ENCODE results near the gene ARMS2.

GRCh38 chr10:122504610-122504950 lies 50.1 kb downstream of the ARMS2 start:
- TF ChIP-seq CTCF (IDR thresholded peaks at IDR 0.05) (no peak), ZNF263 (CRISPR knock-in tag; IDR thresholded peaks at IDR 0.05; ENCODE audit: low read depth) (no peak), ZBTB43 (CRISPR knock-in tag; IDR thresholded peaks at IDR 0.05) (no peak), JUN (CRISPR knock-in tag; IDR thresholded peaks at IDR 0.05) (no peak), NFE2L1 (CRISPR knock-in tag; IDR thresholded peaks at IDR 0.05) (no peak), IRF2 (CRISPR knock-in tag; IDR thresholded peaks at IDR 0.05; ENCODE audit: borderline replicate concordance, low read depth) (no peak), PRRX2 (CRISPR knock-in tag; IDR thresholded peaks at IDR 0.05) (no peak)
